ENCODE data around the gene TBX22. TPM values are rescaled to one million over a fixed set of nuclear protein-coding genes. Genes with fewer than 3 reads are reported as not detected.

The TBX22 gene
- total RNA-seq: not detected

GRCh38 chrX:80014141-80014940 is at the start of gene TBX22:
Gene TBX22 (plus strand): TSS chrX:80014753. CDS start chrX:80022270, 7,517 bp downstream.
- H3K36me3 ChIP-seq: no peaks in the 10 kb centered on the region
- no peaks in the 10 kb centered on the region for H3K9me3 ChIP-seq
- H3K4me1 ChIP-seq: no peaks in the 10 kb centered on the region
- DNase-seq (ENCODE audit: low spot score): no peak
- no peak within 1 kb of the TSS for H3K27ac ChIP-seq
- no peaks in the 10 kb centered on the region for H3K27me3 ChIP-seq
- H3K4me3 ChIP-seq: no peak within 1 kb of the TSS
- TF ChIP-seq, protein P1, sequence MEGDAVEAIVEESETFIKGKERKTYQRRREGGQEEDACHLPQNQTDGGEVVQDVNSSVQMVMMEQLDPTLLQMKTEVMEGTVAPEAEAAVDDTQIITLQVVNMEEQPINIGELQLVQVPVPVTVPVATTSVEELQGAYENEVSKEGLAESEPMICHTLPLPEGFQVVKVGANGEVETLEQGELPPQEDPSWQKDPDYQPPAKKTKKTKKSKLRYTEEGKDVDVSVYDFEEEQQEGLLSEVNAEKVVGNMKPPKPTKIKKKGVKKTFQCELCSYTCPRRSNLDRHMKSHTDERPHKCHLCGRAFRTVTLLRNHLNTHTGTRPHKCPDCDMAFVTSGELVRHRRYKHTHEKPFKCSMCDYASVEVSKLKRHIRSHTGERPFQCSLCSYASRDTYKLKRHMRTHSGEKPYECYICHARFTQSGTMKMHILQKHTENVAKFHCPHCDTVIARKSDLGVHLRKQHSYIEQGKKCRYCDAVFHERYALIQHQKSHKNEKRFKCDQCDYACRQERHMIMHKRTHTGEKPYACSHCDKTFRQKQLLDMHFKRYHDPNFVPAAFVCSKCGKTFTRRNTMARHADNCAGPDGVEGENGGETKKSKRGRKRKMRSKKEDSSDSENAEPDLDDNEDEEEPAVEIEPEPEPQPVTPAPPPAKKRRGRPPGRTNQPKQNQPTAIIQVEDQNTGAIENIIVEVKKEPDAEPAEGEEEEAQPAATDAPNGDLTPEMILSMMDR (IDR thresholded peaks at IDR 0.05): no peak

GRCh38 chrX:79975605-79976004 is 38.9 kb upstream of the TBX22 start:
- Histone ChIP-seq H3K36me3 (no peaks in the 10 kb centered on the region), H3K4me1 (no peaks in the 10 kb centered on the region), H3K4me3 (no peak overlapping the region), H3K27ac (no peak overlapping the region), H3K9me3 (peaks cover 0 to 24% of the 10 kb centered on the region in 2 donors), H3K27me3 (no peaks in the 10 kb centered on the region)
- no peak for DNase-seq (ENCODE audit: low spot score)
- TF ChIP-seq, protein P1 (IDR thresholded peaks at IDR 0.05): no peak

DNA sequence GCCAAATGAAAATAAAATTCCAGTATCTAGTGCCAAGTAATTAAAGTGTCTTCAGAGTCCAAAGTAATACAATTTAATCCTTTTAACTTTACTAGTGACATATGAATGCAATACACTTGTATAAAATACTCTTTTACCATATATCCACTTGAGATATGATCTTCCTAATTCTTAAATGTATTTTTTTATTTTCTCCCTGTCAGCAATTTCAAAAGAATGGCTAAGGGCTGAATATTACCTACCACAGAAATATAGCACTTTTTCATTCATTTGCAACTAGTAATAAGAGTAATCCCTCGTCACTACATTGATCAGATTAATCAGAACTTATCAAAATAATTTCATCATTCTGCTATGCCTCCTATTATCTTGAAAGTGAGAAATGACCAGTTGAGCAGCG is 10.1 kb upstream of the TBX22 start:
- H3K9me3 ChIP-seq: no peaks in the 10 kb centered on the region
- H3K4me3 ChIP-seq: no peak overlapping the region
- H3K27ac ChIP-seq: no peak overlapping the region
- H3K36me3 ChIP-seq: no peaks in the 10 kb centered on the region
- no peak for DNase-seq (ENCODE audit: low spot score)
- no peaks in the 10 kb centered on the region for H3K27me3 ChIP-seq
- TF ChIP-seq, protein P1 (IDR thresholded peaks at IDR 0.05): no peak
- H3K4me1 ChIP-seq: no peaks in the 10 kb centered on the region

GRCh38 chrX:80011522-80011921 is 3.0 kb upstream of the TBX22 start:
- Histone ChIP-seq H3K36me3 (no peaks in the 10 kb centered on the region), H3K4me1 (no peaks in the 10 kb centered on the region), H3K27me3 (no peaks in the 10 kb centered on the region), H3K27ac (no peak overlapping the region), H3K4me3 (no peak overlapping the region), H3K9me3 (no peaks in the 10 kb centered on the region)
- TF ChIP-seq, protein P1 (IDR thresholded peaks at IDR 0.05): no peak
- no peak for DNase-seq (ENCODE audit: low spot score)

- H3K36me3 ChIP-seq: no peaks in the 10 kb centered on the region
- H3K4me3 ChIP-seq: no peak overlapping the region
- H3K27ac ChIP-seq: no peak overlapping the region
- H3K9me3 ChIP-seq: no peaks in the 10 kb centered on the region
- DNase-seq (ENCODE audit: low spot score): no peak
- H3K4me1 ChIP-seq: no peaks in the 10 kb centered on the region
- TF ChIP-seq, protein P1 (IDR thresholded peaks at IDR 0.05): no peak
- peaks cover 0 to under 1% of the 10 kb centered on the region in 2 donors for H3K27me3 ChIP-seq
Observed at GRCh38 chrX:80016182-80016581, 1.6 kb downstream of the TBX22 start.

DNA sequence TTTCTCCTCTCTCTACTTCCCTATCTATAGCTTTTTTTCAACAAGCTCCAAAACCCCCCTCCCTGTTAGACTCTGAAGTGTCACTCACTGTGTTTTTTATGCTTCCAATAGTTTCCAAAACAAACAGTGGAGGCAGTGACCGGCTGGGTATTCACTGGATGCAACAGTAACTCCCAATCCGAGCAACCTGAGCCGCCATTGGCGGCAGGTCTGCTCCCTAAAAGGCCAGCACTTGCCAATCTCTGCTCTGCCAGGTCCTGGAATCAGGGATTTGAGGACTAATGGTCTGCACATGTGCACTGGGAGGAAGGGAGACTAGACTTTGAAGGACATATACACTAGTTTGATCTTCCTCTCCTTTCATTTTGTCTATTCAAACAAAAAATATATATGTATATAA is 7.1 kb downstream of the TBX22 start:
- peaks cover 0 to 6% of the 10 kb centered on the region in 2 donors for H3K27me3 ChIP-seq
- H3K4me1 ChIP-seq: no peaks in the 10 kb centered on the region
- H3K36me3 ChIP-seq: no peaks in the 10 kb centered on the region
- DNase-seq (ENCODE audit: low spot score): no peak
- TF ChIP-seq, protein P1 (IDR thresholded peaks at IDR 0.05): no peak
- no peak overlapping the region for H3K27ac ChIP-seq
- no peak overlapping the region for H3K4me3 ChIP-seq
- no peaks in the 10 kb centered on the region for H3K9me3 ChIP-seq

All from right atrium auricular region (tissue), 2 donors.